ENCODE data around the gene RFX3.
A peak's percentile ranks its signal among the peaks of the same experiment; 100 is the strongest.

RFX3 gene

GRCh38 chr9:3474821-3475220, 51.0 kb downstream of the RFX3 start:
- no peak for DNase-seq

GRCh38 chr9:3473405-3473804, 52.4 kb downstream of the RFX3 start:
- DNase-seq = no peak

- DNase-seq = no peak
Measured at GRCh38 chr9:3471883-3472282, 53.9 kb downstream of the RFX3 start.

GRCh38 chr9:3468421-3469205, 57.2 kb downstream of the RFX3 start:
- DNase-seq = no peak

- peak; percentile 57 for DNase-seq
Measured at GRCh38 chr9:3467593-3468219, 58.1 kb downstream of the RFX3 start.

- no peak for DNase-seq
Measured at GRCh38 chr9:3464033-3464638, 61.7 kb downstream of the RFX3 start.

GRCh38 chr9:3458806-3459475, 66.9 kb downstream of the RFX3 start:
- no peak for DNase-seq

GRCh38 chr9:3457175-3457574, 68.6 kb downstream of the RFX3 start:
- no peak for DNase-seq

GRCh38 chr9:3455717-3456116, 70.1 kb downstream of the RFX3 start:
- DNase-seq = no peak

- no peak for DNase-seq
Measured at GRCh38 chr9:3455094-3455493, 70.7 kb downstream of the RFX3 start.

- DNase-seq = no peak
Measured at GRCh38 chr9:3451956-3452355, 73.8 kb downstream of the RFX3 start.

- no peak for DNase-seq
Measured at GRCh38 chr9:3447788-3448187, 78.0 kb downstream of the RFX3 start.

GRCh38 chr9:3447143-3447542, 78.7 kb downstream of the RFX3 start:
- DNase-seq = no peak

GRCh38 chr9:3446313-3446712, 79.5 kb downstream of the RFX3 start:
- no peak for DNase-seq

GRCh38 chr9:3444016-3444415, 81.8 kb downstream of the RFX3 start:
- DNase-seq = no peak

GRCh38 chr9:3441197-3441816, 84.5 kb downstream of the RFX3 start:
- peak; percentile 44 for DNase-seq

GRCh38 chr9:3436629-3437420, 89.0 kb downstream of the RFX3 start:
- no peak for DNase-seq

- DNase-seq = no peak
Measured at GRCh38 chr9:3435732-3436131, 90.1 kb downstream of the RFX3 start.

- DNase-seq = no peak
Measured at GRCh38 chr9:3434594-3434993, 91.2 kb downstream of the RFX3 start.

- DNase-seq = no peak
Measured at GRCh38 chr9:3433754-3434153, 92.0 kb downstream of the RFX3 start.

GRCh38 chr9:3433066-3433465, 92.7 kb downstream of the RFX3 start:
- no peak for DNase-seq

- DNase-seq = no peak
Measured at GRCh38 chr9:3431890-3432289, 93.9 kb downstream of the RFX3 start.
